NCI-H1105 treated with DMSO at 0.1 percent for 48 hours (cell line): ENCODE measurements around the gene CENPM.

Experiments used
- DNase-seq: peaks from one replicate; lab custom pipeline; 2025; lab: John Stamatoyannopoulos, UW

The CENPM gene

GRCh38 chr22:41913842-41914534 is 33.0 kb downstream of the CENPM start:
- no peak for DNase-seq

GRCh38 chr22:41913040-41913719 is 33.8 kb downstream of the CENPM start:
- no peak for DNase-seq

- no peak for DNase-seq
Measured at GRCh38 chr22:41912338-41913039, 34.5 kb downstream of the CENPM start.

GRCh38 chr22:41911001-41911611 is 35.8 kb downstream of the CENPM start:
- no peak for DNase-seq

- DNase-seq, result peak; percentile 25
Measured at GRCh38 chr22:41910050-41911000, 36.6 kb downstream of the CENPM start.

GRCh38 chr22:41909310-41910049 is 37.5 kb downstream of the CENPM start:
- no peak for DNase-seq

GRCh38 chr22:41908411-41909309 is 38.3 kb downstream of the CENPM start:
- DNase-seq, result no peak

- DNase-seq, result no peak
Measured at GRCh38 chr22:41907436-41908401, 39.2 kb downstream of the CENPM start.

GRCh38 chr22:41906822-41907221 is 40.1 kb downstream of the CENPM start:
- DNase-seq, result no peak

- DNase-seq, result no peak
Measured at GRCh38 chr22:41905411-41906202, 41.3 kb downstream of the CENPM start.

GRCh38 chr22:41904450-41905410 is 42.2 kb downstream of the CENPM start:
- DNase-seq, result no peak

GRCh38 chr22:41902932-41903421 is 44.0 kb downstream of the CENPM start:
- DNase-seq, result no peak

GRCh38 chr22:41902016-41902415 is 44.9 kb downstream of the CENPM start:
- no peak for DNase-seq

GRCh38 chr22:41900652-41901312 is 46.2 kb downstream of the CENPM start:
- no peak for DNase-seq

- no peak for DNase-seq
Measured at GRCh38 chr22:41899992-41900651, 46.8 kb downstream of the CENPM start.
